Ureter (tissue), 1 donor: Measurements from ENCODE around the gene MAFG. TPM values are rescaled to one million over a fixed set of nuclear protein-coding genes. Genes with fewer than 3 reads are reported as not detected.

Experiments
- DNase-seq: peaks from one replicate; pipeline ENCODE4 v3.0.0-alpha.2; 2020; ENCODE audit warnings: low spot score
- total RNA-seq: library from RNA; stranded (reverse); gene quantifications from one replicate; pipeline ENCODE4 v1.2.4, GENCODE V29; 2023
- donor health status: DM: yes; HTN: yes; CAD: no.

Gene MAFG
- total RNA-seq, 1 donor from 2014 or later: 14.1 TPM

DNA sequence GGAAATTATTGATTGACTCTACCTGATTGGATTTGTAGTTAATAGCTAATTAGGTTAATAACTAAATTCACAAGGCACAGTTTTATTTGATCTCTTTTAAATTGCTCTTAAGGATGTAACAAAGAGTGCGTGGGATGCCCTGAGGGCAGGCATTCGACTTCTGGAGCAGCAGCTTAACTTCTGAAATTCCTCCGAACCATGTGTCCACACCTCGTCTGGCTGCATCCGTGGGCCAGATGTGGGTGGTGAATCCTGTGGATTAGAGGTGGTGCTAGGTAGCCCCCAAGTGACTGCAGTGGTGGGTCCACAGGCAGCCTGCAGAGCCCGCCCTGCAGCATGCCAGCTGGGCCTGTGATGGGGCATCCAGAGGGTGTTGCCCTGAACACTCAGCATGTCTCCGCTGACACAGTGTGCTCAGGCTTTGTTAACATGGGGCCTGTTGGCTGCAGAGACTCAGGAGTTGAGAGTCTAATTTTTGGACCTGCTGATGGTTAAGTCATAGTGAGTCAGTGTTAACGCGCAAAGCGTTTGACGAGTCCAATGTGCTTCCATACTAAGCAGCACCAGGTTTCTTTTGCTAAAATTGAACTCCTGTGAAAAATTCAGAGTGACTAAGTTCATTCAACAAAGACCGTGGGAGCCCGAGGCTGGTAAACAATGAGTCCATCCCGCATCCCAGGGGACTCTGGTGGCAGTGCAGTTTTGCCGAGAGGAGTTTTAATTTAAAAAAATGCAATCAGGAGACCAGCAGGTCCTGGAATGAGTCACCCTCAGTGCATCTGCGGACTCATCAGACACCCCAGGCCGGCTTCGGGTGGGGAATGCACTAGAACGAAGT is 29.3 kb downstream of the MAFG start:
- DNase-seq: no peak

DNA sequence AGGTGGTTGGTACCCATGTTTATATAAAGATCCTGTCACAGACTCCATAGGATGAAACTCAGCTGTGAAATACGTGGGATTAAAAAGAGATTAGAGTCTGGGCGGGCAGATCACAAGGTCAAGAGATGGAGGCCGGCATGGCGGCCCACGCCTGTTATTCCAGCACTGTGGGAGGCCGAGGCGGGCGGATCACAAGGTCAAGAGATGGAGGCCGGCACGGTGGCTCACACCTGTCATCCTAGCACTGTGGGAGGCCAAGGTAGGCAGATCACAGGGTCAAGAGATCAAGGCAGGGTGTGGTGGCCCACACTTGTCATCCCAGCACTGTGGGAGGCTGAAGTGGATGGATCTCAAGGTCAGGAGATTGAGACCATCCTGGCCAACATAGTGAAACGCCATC is 32.1 kb downstream of the MAFG start:
- no peak for DNase-seq

DNA sequence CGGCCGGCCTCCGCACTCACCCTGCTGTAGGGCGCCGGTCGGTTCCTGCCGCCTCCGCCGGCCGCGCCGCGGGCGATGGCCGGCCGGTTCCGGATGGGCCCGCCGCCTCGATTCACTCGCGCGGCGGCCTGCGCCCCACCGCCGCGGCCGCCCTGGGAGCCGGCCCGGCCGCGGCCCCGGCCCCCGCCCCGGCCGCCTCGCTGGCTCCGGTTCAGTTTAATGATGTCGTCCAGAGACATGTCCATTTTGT is 36.3 kb downstream of the MAFG start:
- no peak for DNase-seq

DNA sequence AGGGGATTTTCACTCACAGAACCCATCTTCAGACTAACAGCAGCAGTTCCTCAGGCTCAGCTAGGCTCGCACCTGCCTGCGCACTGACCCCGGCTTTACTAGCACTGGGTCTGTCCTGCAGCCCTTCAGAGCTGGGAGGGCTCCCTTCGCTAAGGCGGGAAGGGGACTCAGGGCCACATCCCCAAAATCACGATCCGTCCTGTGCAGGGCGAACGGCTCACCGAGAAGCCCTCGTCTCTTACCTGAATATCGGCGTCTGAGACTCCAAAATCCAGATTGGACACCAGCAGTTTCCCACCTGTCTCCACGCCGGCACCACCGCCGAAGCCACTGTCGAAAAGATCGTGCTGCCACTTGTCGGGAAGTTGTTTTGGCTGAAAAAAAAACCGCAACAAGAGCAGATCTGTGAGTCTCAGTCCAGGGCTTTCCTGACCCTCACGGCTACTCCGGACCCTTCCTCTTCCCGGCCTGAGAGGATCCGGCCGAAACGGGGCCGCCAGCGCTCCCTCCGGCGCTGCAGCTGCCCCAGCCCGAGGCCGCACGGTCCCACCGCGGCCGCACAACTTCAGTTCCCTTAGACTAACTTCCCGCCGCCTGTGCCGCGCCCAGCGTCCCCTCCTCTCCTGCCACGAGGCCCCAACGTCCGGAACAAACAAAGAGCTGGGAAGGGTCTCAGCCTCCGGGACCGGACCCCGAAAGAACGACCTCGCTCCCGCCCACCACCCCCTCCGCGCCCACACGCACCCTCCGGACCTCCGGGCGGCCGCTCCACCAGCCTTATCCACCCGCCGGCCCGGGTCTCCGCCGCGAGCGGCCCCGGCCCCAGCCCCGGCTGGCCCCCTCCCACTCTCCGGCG is 36.9 kb downstream of the MAFG start:
- no peak for DNase-seq

DNA sequence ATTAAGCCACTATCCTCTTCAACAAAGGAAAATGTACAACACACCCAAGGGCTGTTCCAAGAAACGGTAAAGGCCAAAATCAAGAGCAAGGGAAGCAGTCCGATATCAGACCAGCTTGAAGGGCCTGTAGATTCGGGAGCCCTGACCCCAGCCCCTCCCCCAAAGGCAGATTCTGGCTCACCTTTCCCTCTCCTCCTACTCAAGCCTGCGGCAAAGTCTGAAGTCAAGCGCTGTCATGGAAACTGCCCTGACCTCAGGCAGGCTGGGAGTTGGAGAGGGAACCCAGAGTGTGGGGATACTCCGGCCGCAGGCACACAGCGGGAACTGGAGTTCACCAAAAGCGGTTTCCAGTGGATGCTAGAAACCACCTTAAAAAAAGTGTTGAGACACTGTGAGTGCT is 37.9 kb downstream of the MAFG start:
- DNase-seq: no peak

DNA sequence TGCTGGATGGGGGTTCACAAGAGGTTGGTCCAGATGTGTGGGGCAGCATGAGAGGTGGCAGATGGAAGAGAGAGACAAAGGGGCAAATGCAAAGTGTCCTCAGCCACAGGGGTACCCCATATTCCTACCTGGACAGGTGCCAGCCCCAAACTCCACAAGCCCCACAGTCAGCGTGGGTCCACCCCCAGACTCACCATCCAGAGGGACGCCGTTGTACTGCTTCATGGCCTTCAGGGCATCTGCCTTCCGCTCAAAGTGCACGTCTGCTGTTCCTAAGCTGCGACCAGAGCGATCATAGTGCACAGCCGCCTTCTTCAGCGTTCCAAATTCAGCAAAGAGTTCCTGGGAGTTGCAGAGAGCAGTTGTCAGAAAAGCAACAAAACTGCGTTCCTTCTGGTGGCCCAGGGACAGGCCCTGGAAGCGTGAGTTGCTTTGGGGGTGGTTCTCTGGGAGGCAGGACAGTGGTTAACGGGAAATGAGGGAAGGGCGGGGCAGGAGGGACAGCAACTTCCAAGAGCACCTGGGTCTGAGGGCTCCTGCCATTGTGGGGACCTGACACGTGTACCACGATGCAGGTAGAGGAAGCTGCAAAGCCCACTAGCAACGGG is 38.4 kb downstream of the MAFG start:
- DNase-seq: no peak

DNA sequence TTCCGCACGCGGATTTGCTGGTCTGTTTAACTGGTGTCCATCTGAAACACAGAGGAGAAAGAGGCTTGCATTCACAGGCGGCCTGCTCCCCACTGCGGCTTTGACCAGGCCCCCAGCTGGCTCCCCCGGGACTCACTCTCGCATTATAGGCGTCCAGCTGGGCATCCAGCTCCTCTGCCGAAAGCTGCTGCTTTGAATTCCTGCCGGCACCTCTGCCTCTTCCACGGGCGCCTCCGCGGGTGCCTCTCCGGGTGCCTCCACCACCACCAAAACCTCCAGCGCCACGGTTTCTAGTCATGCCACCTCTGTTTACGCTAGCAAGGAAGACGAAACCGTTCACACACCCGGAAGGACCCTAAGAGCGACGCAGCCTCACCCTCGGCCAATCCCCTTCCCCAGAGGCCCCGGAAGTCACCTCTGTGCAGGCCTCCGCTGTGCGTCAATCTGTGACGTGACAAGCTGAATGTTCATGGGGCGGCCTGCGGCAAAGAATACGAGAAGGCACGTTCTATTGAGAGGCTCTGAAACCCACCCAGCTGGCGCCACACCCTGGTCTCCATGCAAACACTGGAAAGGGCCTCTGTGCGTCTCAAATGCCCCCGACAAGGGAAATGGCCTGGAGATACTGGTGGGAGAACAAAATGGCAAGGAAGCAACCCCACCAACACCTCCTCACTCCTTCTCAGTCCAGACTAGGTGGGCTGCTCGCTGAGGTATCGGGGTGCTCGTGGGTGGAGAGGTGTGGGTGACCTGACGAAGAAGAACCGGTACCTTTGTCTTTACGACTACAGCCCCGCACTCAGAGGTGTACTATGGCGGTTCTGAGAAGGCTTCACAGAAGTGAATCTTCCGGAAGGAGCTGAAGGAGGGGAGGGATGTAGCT is 39.2 kb downstream of the MAFG start:
- DNase-seq: no peak

DNA sequence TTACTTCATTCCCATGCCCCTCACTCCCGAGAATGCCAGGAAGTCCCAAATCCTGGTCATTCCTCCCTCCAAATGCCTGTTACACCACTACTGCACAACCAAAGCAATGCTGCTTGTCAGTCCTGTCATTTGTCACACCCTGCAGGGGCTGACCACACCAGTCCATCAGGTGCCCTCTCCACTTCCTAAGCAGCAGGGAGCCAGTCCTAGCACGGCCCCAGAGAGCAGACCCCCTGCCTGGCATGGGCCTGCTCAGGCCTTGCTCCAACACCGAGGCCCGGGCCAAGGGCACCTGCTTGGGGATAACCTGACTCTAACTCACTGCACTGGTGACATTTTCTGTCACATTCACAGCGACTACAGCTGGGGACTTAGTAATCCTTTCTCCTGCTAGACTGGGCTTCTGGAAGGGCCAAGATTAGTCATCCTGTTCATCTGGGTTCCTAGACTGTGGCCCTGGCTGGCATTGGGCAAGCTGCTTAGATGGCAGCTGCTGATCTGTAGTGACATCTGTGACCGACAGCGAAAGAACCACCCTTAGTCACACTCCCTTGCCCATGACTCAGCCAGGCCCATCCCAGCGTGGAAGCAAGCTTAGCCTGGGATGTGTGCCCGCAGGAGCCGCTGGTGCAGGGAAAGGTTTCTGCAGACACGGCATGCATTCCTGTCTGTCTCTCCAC is 41.5 kb downstream of the MAFG start:
- DNase-seq: peak; percentile 72

DNA sequence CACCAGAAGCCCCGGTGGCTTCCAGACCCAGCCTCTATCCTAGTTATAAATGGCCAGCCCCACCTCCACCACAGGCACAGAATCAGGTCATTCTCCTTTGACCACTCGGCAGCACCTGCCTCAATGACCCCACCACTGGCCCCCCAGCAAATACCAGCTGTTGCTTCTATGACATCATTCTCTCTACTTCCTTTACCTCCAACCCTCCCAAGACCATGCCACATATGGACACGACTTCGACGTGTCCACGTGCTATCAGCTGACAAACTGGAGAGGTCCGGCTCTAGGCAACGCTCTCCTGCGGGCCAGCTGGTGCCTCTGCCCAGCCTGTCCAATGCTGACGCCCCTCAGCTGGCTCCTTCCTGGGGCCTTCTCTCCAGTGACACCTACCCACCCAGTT is 42.1 kb downstream of the MAFG start:
- DNase-seq: no peak

DNA sequence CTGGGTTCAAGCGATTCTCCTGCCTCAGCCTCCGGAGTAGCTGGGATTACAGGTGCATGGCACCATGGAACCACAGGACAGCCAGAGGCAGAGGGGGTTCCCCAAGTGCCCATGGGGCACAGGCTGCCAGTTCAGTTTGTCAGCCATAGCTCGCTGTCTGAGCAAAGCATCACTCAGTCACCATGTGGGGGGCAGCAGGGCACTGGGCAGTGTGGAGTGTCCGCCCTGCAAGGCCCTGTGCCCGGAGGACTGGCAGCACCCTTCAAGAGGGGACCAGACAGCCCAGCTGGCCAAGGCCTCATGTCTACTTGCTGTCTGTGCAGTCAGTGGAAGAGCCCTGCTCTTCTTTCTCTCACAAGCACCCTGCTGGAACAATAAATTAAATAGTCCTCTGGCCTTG is 42.6 kb downstream of the MAFG start:
- DNase-seq: no peak

DNA sequence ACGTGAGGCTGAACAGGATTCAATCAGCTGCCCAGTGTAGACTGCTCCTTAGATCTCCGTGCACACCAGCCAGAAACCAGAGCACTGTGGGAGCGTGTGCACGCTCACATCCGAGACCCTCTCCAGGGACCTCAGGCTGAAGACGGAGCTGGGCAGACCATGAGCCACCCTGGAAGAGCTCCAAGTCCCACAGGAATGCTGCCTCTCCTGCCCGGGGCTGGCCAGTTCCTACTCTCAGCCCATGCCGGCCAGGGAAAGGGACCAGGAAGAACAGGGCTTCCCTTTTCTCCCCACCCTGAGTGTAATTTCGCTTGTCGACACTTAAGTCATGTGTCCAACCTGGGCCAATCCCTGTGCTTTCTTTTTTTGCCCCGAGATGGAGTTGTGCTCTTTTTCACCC is 43.0 kb downstream of the MAFG start:
- no peak for DNase-seq

DNA sequence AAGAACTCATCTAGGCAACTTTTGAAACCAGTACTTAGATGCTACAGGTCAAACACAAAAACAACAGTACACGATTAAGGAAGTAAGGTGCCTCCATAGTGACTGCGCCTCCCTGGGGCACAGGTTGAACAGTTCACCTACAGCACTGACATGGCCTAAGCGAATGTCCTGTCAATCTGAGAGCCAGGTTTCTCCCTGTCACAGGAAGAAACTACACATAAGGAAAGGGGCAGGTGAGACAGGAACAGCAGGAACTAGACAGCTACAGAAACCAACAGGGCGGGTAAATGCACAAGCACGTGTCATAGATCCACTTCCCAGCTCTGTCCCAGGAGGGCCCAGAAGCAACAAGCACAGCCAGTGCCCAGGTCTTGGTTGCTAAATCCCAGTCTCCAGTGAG is 48.4 kb downstream of the MAFG start:
- DNase-seq: no peak

DNA sequence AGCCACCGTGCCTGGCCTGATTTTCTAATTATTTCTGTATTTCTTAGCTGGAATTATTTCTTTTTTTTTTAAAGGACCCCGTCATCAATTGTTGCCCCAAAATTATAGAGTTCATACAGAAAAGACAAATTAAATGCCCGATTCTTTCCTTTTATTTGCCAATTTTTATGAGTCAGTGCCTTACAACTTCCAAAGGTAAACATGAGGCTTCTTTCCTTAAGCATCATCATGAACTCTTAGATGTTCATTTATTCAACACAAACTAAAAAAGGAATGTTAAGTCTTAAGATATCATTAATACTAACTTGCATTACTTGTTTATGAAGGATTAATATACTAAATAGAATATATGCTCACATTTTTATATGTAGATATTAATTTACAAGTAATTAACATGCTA is 49.2 kb downstream of the MAFG start:
- no peak for DNase-seq

DNA sequence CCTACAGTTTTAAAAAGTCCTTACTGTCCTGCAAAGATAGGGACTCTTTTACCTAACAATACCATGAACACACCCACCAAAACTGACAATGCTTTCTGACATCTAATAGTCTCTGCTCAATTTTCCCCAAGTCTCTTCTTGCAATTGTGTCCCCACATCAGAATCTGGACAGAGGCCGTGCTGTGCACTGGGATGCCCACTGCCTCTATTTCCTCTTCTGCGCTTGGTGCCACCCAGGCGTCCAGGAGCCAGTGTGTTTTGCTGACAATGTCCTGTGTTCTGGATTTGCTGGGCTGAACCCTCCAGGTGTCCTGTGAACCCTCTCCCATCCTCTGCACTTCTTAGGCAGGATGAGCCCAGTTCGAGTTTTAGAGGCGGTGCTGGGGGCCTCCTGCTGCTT is 50.0 kb downstream of the MAFG start:
- DNase-seq: no peak

DNA sequence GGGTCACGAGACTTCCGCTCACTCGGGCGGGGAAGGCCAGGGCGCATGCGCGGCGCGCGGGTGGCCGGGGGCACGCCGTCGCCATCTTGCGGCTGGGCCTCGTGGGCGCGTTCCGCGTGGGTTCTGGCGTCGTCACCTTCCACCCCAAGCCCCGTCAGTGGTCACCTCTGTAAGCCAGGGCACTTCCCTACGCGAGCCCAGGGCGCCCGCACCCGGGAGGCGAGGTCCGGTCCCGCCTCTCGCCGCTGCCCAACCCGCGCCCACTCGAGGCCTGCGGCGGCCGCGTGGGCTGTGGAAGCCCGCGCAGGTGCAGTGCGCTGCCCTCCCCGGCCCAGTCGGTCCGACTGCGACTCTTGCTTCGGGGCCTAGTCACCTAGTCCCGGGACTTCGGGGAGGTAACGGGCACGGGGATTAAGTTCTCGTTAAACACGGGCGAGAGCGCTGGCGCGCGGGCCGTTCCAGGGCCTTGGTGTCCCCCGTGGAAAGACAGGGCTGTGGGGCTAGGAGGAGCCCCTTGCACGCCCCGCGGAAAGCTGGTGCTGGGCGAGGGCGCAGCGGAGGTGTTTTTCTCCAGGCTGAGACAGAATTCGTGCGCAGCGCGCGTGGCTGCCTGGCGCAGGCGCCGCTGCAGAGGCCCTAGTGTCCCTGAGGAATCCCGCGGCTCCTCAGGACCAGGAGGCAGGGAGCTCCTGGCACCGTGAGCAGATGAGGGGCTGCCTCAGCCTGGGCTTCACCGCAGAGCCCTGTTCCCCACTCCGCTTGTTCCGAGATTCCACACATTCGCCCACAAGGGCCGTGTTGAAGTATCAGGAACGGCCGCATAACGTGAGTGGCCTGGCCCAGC is 55.9 kb downstream of the MAFG start:
- peak; percentile 96 for DNase-seq

DNA sequence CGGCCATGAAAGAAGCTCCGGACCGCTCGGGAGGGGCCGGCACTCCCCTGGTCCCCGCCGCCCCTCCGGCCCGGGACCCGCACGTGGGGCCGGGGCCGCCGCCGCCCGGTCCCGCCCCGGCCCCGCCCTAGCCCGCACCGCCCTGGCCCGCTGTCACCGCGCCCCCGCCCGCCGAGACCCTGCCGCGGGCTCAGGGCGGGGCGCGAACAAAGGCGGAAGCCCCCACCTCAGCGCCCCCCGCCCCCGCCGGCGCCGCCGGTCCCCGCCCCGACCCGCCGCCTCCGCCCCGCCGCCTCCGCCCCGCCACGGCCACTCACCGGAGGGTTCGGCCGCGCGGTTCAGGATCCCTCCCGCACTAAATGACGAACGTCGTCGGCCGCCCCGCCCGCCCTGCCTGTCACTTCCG is 56.6 kb downstream of the MAFG start, which contains the start of gene ARHGDIA:
TSS of gene ARHGDIA (minus strand) at position 357 of the 406 bp plus-strand sequence. CDS start 1,407 bp downstream, outside the sequence.
- DNase-seq: no peak

DNA sequence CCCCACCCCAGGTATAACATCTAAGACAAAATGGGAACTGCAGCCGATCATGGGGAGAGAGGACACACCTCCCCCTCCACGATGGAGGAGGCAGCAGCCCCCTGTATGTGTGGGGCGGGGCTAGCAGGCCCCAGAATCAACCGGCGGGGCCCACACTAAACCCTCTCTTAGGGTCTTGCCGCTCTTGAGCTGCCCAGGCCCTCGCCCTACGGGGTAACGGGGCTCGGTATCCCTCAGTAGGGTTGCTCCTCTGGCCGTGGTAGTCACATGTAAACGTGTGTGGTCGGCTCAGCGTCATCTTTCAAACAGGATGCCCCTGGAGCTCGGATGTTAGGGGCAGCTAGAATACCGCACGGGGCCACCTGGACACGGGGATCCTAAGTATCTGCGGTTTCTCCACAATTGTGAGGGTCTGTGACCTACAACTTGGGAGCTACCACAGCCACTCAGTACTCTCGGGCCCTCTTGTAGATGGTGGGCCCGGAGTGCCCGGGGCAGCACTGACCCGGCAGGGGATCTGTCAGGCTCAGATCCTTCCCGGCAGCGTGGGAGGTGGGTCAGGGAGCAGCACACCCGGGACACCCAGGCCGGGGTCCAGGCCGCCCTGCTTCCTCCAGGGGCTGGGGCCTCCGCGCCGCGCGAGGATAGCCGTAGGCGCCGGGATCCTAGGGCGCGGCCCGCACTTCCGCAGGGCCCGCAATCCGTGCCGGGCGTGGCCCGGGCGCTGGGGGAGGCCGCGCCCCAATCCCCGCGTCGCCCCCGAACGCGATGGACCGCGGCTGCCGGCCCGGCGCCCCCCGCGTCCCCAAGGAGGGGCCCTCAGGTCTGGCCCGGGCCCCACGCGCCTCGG is 57.2 kb downstream of the MAFG start:
- no peak for DNase-seq

DNA sequence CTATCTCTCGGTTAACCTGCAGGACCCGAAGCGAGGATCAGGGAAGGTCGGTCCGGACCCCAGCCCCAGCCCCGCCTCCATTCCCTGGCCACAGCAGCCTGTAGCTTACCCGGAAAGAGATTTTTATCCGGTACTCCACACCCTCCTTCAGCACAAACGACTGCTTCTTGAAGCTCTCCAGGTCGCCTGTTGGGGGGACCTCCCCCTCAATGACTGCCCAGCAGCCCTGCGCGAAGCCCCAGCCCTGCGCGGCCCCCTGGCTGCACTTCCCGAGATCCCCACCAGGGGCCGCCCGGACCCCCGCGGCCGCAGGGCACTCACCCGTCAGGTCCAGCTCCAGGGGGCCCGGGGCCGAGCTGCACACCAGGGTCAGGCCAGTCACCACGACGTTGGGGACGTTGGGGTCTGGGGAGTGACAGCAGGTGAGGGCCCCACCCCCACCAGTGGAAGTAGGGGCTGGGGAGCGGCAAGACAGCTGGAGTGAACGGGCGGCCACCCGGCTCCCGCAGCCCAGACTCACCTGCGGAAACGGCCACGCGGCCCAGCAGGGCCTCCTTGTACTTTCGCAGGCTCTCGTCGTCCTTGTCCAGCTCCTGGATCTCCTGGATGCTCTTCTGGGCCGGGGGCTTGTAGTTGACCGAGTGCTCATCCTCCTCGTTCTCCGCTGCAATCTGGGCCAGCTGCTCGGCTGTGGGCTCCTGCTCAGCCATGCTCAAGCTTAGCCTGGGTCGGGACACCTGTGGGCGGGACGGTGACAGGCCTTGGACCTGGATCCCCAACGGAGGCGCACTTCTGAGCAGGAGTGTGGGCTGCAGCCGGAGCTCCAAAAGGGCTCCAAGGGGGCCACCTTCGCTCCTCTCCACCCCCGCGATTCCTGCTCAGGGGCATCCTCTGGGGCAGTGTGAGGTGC is 58.1 kb downstream of the MAFG start:
- DNase-seq: no peak
